Loucy (cell line): ENCODE results near the gene ADD1.

Experiments
- H2AFZ ChIP-seq: fragments of 200-600 bp; sonication (generic); 2 replicates; pipeline ENCODE4 v1.6.0; 2016; ENCODE audit warnings: antibody characterized with exemption, mild to moderate bottlenecking, low read length, moderate library complexity
- H3F3A ChIP-seq: fragments of 200-600 bp; 2 replicates; pipeline ENCODE4 v1.6.0; 2016; ENCODE audit warnings: antibody characterized with exemption, low read depth, mild to moderate bottlenecking
- H3K27me3 ChIP-seq: fragments of 200-600 bp; sonication (generic); 2 replicates; pipeline ENCODE4 v1.6.1; 2014; ENCODE audit warnings: low read length, mild to moderate bottlenecking; ENCODE audit not compliant: insufficient read depth, poor library complexity, severe bottlenecking
- H3K36me3 ChIP-seq: fragments of 200-600 bp; sonication (generic); 2 replicates; pipeline ENCODE4 v1.6.1; 2016; ENCODE audit warnings: low read length; ENCODE audit not compliant: insufficient read depth
- H3K4me1 ChIP-seq: fragments of 200-600 bp; sonication (generic); 2 replicates; pipeline ENCODE4 v1.5.1; 2014; ENCODE audit warnings: low read length, mild to moderate bottlenecking; ENCODE audit not compliant: insufficient read depth, poor library complexity, severe bottlenecking
- H3K4me2 ChIP-seq: fragments of 200-600 bp; sonication (generic); 2 replicates; pipeline ENCODE4 v1.6.0; 2014; ENCODE audit warnings: antibody characterized with exemption, low read length, low read depth, mild to moderate bottlenecking; ENCODE audit not compliant: poor library complexity, severe bottlenecking
- H3K4me3 ChIP-seq: fragments of 200-600 bp; sonication (generic); 2 replicates; pipeline ENCODE4 v1.5.1; 2014; ENCODE audit warnings: low read length, mild to moderate bottlenecking, mixed read lengths; ENCODE audit not compliant: poor library complexity, severe bottlenecking
- H3K79me2 ChIP-seq: fragments of 200-600 bp; sonication (generic); 2 replicates; pipeline ENCODE4 v1.6.1; 2014; ENCODE audit warnings: low read length; ENCODE audit not compliant: insufficient read depth
- H3K9ac ChIP-seq: fragments of 200-600 bp; sonication (generic); 2 replicates; pipeline ENCODE4 v1.6.0; 2014; ENCODE audit warnings: mild to moderate bottlenecking, low read depth, low read length, moderate library complexity; ENCODE audit not compliant: poor library complexity, severe bottlenecking
- H3K9me2 ChIP-seq: fragments of 200-600 bp; sonication (generic); replicated peaks from 2 replicates; pipeline ENCODE4 v1.6.1; 2016; ENCODE audit warnings: low read depth, low read length, mixed read lengths
- H3K9me3 ChIP-seq: fragments of 200-600 bp; sonication (generic); 2 replicates; pipeline ENCODE4 v1.6.1; 2014; ENCODE audit warnings: mild to moderate bottlenecking, antibody characterized with exemption, low read length, low read depth; ENCODE audit not compliant: insufficient read depth
- H4K20me1 ChIP-seq: fragments of 200-600 bp; sonication (generic); 2 replicates; pipeline ENCODE4 v1.6.0; 2014; ENCODE audit warnings: antibody characterized with exemption, low read length, mild to moderate bottlenecking; ENCODE audit not compliant: insufficient read depth, poor library complexity, severe bottlenecking
- EZH2phosphoT487 ChIP-seq: fragments of 200-600 bp; IDR thresholded peaks from 2 replicates; pipeline ENCODE4 v1.6.1; 2018; ENCODE audit warnings: antibody characterized with exemption, mild to moderate bottlenecking, moderate library complexity, borderline replicate concordance
- TF ChIP-seq, protein P1 (sequence below): fragments of 200-600 bp; sonication (generic); conservative IDR thresholded peaks from 2 replicates; pipeline ENCODE4 v1.5.1; 2014; ENCODE audit warnings: mild to moderate bottlenecking, antibody characterized with exemption, low read length

Gene ADD1

DNA sequence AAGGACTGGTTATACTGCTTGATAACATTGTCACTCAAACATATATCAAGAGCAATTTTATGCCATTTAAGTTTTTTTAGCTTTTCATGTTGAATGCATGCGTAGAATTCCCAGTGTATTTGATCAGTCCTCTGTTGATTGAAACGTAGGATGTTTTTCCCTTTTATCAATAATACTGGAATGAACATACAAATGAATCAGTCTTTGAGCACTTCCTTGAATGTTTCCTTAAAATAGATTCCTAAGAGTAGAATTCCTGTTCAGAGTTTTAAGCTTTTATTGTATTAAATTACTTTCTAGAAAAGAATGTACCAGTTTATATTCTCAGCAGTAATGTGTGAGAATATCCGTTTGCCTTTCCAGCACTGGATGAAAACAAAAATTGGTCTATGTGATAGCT lies 37.8 kb downstream of the ADD1 start:
- Histone ChIP-seq H3K4me3 (no peak overlapping the region), H3K36me3 (peaks cover 62% of the 10 kb centered on the region), H3K4me1 (no peaks in the 10 kb centered on the region), H2AFZ (no peak overlapping the region), H3K79me2 (no peaks in the 10 kb centered on the region), H3K9me2 (no peaks in the 10 kb centered on the region), H4K20me1 (peaks cover 2% of the 10 kb centered on the region), H3K27me3 (no peaks in the 10 kb centered on the region), H3K4me2 (no peak overlapping the region), H3F3A (no peaks in the 10 kb centered on the region), H3K9ac (no peak overlapping the region), H3K9me3 (no peaks in the 10 kb centered on the region)
- TF ChIP-seq, protein P1, sequence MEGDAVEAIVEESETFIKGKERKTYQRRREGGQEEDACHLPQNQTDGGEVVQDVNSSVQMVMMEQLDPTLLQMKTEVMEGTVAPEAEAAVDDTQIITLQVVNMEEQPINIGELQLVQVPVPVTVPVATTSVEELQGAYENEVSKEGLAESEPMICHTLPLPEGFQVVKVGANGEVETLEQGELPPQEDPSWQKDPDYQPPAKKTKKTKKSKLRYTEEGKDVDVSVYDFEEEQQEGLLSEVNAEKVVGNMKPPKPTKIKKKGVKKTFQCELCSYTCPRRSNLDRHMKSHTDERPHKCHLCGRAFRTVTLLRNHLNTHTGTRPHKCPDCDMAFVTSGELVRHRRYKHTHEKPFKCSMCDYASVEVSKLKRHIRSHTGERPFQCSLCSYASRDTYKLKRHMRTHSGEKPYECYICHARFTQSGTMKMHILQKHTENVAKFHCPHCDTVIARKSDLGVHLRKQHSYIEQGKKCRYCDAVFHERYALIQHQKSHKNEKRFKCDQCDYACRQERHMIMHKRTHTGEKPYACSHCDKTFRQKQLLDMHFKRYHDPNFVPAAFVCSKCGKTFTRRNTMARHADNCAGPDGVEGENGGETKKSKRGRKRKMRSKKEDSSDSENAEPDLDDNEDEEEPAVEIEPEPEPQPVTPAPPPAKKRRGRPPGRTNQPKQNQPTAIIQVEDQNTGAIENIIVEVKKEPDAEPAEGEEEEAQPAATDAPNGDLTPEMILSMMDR, result no peak
- no peak for TF ChIP-seq EZH2phosphoT487

DNA sequence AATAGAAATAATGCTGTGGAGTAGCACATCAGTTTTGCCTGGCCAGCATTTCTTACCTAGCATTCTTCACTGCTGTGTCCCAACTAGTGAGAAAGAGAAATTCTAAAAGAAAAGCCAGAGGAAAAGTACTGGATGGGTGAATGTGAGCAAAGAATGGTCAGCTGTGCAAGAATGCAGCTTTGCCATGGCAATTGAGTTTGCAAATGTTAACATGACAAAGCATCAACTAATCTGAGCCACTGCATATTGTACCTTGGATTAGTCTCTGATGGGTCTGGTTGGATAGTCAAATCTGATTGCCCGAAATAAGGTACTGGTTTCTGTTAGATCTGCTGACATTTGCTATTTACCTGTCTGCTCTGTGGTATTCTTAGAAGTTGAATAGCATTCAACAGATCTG lies 38.7 kb downstream of the ADD1 start:
- Histone ChIP-seq H3K36me3 (peaks cover 65% of the 10 kb centered on the region), H3K4me3 (no peak overlapping the region), H3K4me2 (no peak overlapping the region), H2AFZ (no peak overlapping the region), H3K27me3 (no peaks in the 10 kb centered on the region), H3K9me2 (no peaks in the 10 kb centered on the region), H3K79me2 (no peaks in the 10 kb centered on the region), H4K20me1 (peaks cover 2% of the 10 kb centered on the region), H3F3A (no peaks in the 10 kb centered on the region), H3K9me3 (no peaks in the 10 kb centered on the region), H3K9ac (no peak overlapping the region), H3K4me1 (no peaks in the 10 kb centered on the region)
- TF ChIP-seq EZH2phosphoT487, result no peak
- TF ChIP-seq, protein P1, result no peak

- H3F3A ChIP-seq, result no peaks in the 10 kb centered on the region
- H3K4me1 ChIP-seq, result no peaks in the 10 kb centered on the region
- no peaks in the 10 kb centered on the region for H3K79me2 ChIP-seq
- TF ChIP-seq, protein P1, result no peak
- no peak for TF ChIP-seq EZH2phosphoT487
- no peaks in the 10 kb centered on the region for H3K9me2 ChIP-seq
- no peak overlapping the region for H2AFZ ChIP-seq
- peaks cover 62% of the 10 kb centered on the region; the same call in 1 of the 2 replicates for H3K36me3 ChIP-seq
- H3K9me3 ChIP-seq, result no peaks in the 10 kb centered on the region
- H4K20me1 ChIP-seq, result peaks cover 2% of the 10 kb centered on the region
- H3K4me2 ChIP-seq, result no peak overlapping the region
- H3K9ac ChIP-seq, result no peak overlapping the region
- H3K4me3 ChIP-seq, result no peak overlapping the region
- no peaks in the 10 kb centered on the region for H3K27me3 ChIP-seq
These were observed 42.5 kb downstream of the ADD1 start for GRCh38 chr4:2886161-2886560.
